GM12875 (cell line): Measurements from ENCODE around the gene TMEM117.
"Not testable (repeated sequence)": the region's sequence is repeated elsewhere in the genome, so short reads cannot be mapped to it uniquely, and the experiment has no call there.

Experiments
- H3K4me3 ChIP-seq: one replicate; pipeline ENCODE4 v1.5.1; 2011; ENCODE audit warnings: low read depth, low read length, control low read depth
- CTCF ChIP-seq: IDR thresholded peaks from 2 replicates; pipeline ENCODE4 v1.5.1; 2011; ENCODE audit warnings: low read depth, mild to moderate bottlenecking, control low read depth, inconsistent platforms, low read length, moderate library complexity, borderline replicate concordance; ENCODE audit not compliant: insufficient read depth

TMEM117 gene

GRCh38 chr12:44021471-44021971 is 185.6 kb downstream of the TMEM117 start:
- H3K4me3 ChIP-seq, result no peak overlapping the region

GRCh38 chr12:44025499-44025898 is 189.6 kb downstream of the TMEM117 start:
- no peak overlapping the region for H3K4me3 ChIP-seq
- no peak for TF ChIP-seq CTCF

More at GRCh38 chr12:44021471-44021971, 185.6 kb downstream of the TMEM117 start:
- TF ChIP-seq CTCF, result no peak

GRCh38 chr12:44026046-44026445 is 190.2 kb downstream of the TMEM117 start:
- TF ChIP-seq CTCF, result no peak
- H3K4me3 ChIP-seq, result no peak overlapping the region

GRCh38 chr12:44026926-44027325 is 191.0 kb downstream of the TMEM117 start:
- H3K4me3 ChIP-seq, result not testable (repeated sequence)

GRCh38 chr12:44029194-44029593 is 193.3 kb downstream of the TMEM117 start:
- no peak overlapping the region for H3K4me3 ChIP-seq
- TF ChIP-seq CTCF, result no peak

- TF ChIP-seq CTCF, result no peak
- H3K4me3 ChIP-seq, result no peak overlapping the region
These were observed 195.7 kb downstream of the TMEM117 start for GRCh38 chr12:44031472-44032185.

GRCh38 chr12:44034906-44035305 is 199.0 kb downstream of the TMEM117 start:
- no peak for TF ChIP-seq CTCF
- H3K4me3 ChIP-seq, result no peak overlapping the region
